ENCODE results near the gene WNT8B. TPM values are rescaled to one million over a fixed set of nuclear protein-coding genes. Genes with fewer than 3 reads are reported as not detected.

The WNT8B gene
- total and polyA plus RNA-seq, 2 experiments from 2014 or later = not detected

DNA sequence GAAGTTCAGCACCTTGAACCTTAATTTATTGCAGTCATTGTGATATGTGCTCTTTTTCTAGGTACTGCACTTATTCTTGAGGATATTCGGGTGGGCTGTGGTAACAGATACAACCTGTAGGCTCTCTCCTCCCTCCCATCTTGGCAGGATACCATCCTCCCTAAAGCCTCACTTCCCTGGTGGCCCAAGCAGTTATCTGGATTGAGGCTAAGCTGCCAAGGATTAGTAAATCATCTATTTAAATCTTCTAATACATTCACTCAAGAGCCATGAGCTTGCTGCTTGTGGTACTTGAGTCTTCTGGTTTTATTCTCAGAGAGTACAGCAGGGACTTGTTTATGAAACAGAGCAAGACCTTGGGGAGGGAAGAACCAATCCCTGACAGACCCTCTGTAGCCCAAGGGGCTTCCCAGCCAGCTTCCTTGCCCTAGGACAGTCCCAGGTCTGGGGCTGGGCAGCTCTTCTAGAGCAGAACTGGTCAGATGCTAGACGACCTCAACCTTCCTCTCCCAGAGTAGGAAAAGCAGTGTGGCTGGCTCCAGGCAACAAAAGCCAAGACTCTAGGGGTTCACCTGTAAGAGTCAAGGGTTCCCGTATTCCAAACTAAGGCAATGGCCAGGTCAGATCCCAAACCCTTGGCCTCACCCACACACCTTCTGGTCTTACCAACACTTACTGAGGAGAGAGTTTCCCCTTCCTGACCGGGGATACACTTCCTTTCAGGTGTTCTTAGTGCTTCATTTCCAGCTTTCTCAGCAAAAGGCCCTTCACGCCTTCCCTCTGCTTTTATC is 21.3 kb downstream of the WNT8B start:
- in situ Hi-C loops (cut with MboI) = no loop called here
- WGBS, 2 experiments (ENCODE audit: low coverage in 1 of 2, low lambda C conversion rate in 2 of 2, missing lambda C conversion rate in 2 of 2) = 73 to 82% methylated on average over 5 of the region's 5 CpGs
- H4K20me1 ChIP-seq (ENCODE audit: insufficient read depth) = no peaks in the 10 kb centered on the region
- TF ChIP-seq EZH2phosphoT487 (IDR thresholded peaks at IDR 0.05; ENCODE audit: insufficient read depth, low read depth) = no peak
- TF ChIP-seq EZH2 (IDR thresholded peaks at IDR 0.05; ENCODE audit: insufficient read depth, poor library complexity, severe bottlenecking) = no peak
- no peaks in the 10 kb centered on the region for H3F3A ChIP-seq (ENCODE audit: insufficient read depth)
- peaks cover 43% of the 10 kb centered on the region for H3K27me3 ChIP-seq (replicated peaks; ENCODE audit: insufficient read depth)
- no peak overlapping the region for H3K9ac ChIP-seq
- no peak overlapping the region for H3K4me2 ChIP-seq (ENCODE audit: unreplicated experiment)
- H3K9me2 ChIP-seq (ENCODE audit: insufficient read depth) = no peaks in the 10 kb centered on the region
- H3K9me3 ChIP-seq (ENCODE audit: low read depth) = no peaks in the 10 kb centered on the region
- DNase-seq = no peak
- no peak overlapping the region for H3K4me3 ChIP-seq
- no peaks in the 10 kb centered on the region for H3K36me3 ChIP-seq (ENCODE audit: low read depth)
- H3K27ac ChIP-seq = no peak overlapping the region
- peaks cover 6% of the 10 kb centered on the region; the same call in 1 of the 2 replicates for H3K4me1 ChIP-seq (ENCODE audit: insufficient read depth)
- H2AFZ ChIP-seq = no peak overlapping the region
- H3K79me2 ChIP-seq (ENCODE audit: insufficient read depth) = no peaks in the 10 kb centered on the region

GRCh38 chr10:100485366-100485765 is 22.6 kb downstream of the WNT8B start:
- no peak for TF ChIP-seq EZH2 (IDR thresholded peaks at IDR 0.05; ENCODE audit: insufficient read depth, poor library complexity, severe bottlenecking)
- no peak for TF ChIP-seq EZH2phosphoT487 (IDR thresholded peaks at IDR 0.05; ENCODE audit: insufficient read depth, low read depth)
- H3K4me3 ChIP-seq = no peak overlapping the region
- H3K79me2 ChIP-seq (ENCODE audit: insufficient read depth) = no peaks in the 10 kb centered on the region
- no peaks in the 10 kb centered on the region for H3K9me3 ChIP-seq (ENCODE audit: low read depth)
- no peak for DNase-seq
- H3K4me2 ChIP-seq (ENCODE audit: unreplicated experiment) = no peak overlapping the region
- no peaks in the 10 kb centered on the region for H4K20me1 ChIP-seq (ENCODE audit: insufficient read depth)
- H3K36me3 ChIP-seq (ENCODE audit: low read depth) = no peaks in the 10 kb centered on the region
- H3K4me1 ChIP-seq (ENCODE audit: insufficient read depth) = peaks cover 6% of the 10 kb centered on the region; the same call in 1 of the 2 replicates
- H3K9me2 ChIP-seq (ENCODE audit: insufficient read depth) = no peaks in the 10 kb centered on the region
- no peak overlapping the region for H3K27ac ChIP-seq
- no peak overlapping the region for H3K9ac ChIP-seq
- no peaks in the 10 kb centered on the region for H3F3A ChIP-seq (ENCODE audit: insufficient read depth)
- H3K27me3 ChIP-seq (replicated peaks; ENCODE audit: insufficient read depth) = peaks cover 30% of the 10 kb centered on the region
- in situ Hi-C loops (cut with MboI) = no loop called here
- H2AFZ ChIP-seq = no peak overlapping the region
- 79 to 88% methylated on average over 8 of the region's 8 CpGs for WGBS, 2 experiments (ENCODE audit: low coverage in 1 of 2, low lambda C conversion rate in 2 of 2, missing lambda C conversion rate in 2 of 2)

- Histone ChIP-seq H3K36me3 (ENCODE audit: low read depth) (no peaks in the 10 kb centered on the region), H3K9me2 (ENCODE audit: insufficient read depth) (no peaks in the 10 kb centered on the region), H2AFZ (no peak overlapping the region), H3K79me2 (ENCODE audit: insufficient read depth) (no peaks in the 10 kb centered on the region), H3K27ac (no peak overlapping the region), H3K4me2 (ENCODE audit: unreplicated experiment) (no peak overlapping the region), H3F3A (ENCODE audit: insufficient read depth) (no peaks in the 10 kb centered on the region), H3K4me1 (ENCODE audit: insufficient read depth) (peaks cover 6% of the 10 kb centered on the region; the same call in 1 of the 2 replicates), H3K9ac (no peak overlapping the region), H3K27me3 (replicated peaks; ENCODE audit: insufficient read depth) (peaks cover 25% of the 10 kb centered on the region), H3K9me3 (ENCODE audit: low read depth) (no peaks in the 10 kb centered on the region), H3K4me3 (no peak overlapping the region), H4K20me1 (ENCODE audit: insufficient read depth) (no peaks in the 10 kb centered on the region)
- no peak for DNase-seq
- in situ Hi-C loops (cut with MboI) = no loop called here
- TF ChIP-seq EZH2phosphoT487 (IDR thresholded peaks at IDR 0.05; ENCODE audit: insufficient read depth, low read depth) (no peak), EZH2 (IDR thresholded peaks at IDR 0.05; ENCODE audit: insufficient read depth, poor library complexity, severe bottlenecking) (no peak)
- 91 to 93% methylated on average over 10 of the region's 10 CpGs for WGBS, 2 experiments (ENCODE audit: low coverage in 1 of 2, low lambda C conversion rate in 2 of 2, missing lambda C conversion rate in 2 of 2)
Measured at GRCh38 chr10:100485801-100486495, 23.1 kb downstream of the WNT8B start.

- H2AFZ ChIP-seq = no peak overlapping the region
- no peak for TF ChIP-seq EZH2 (IDR thresholded peaks at IDR 0.05; ENCODE audit: insufficient read depth, poor library complexity, severe bottlenecking)
- TF ChIP-seq EZH2phosphoT487 (IDR thresholded peaks at IDR 0.05; ENCODE audit: insufficient read depth, low read depth) = no peak
- no peak for DNase-seq
- no peak overlapping the region for H3K27ac ChIP-seq
- H4K20me1 ChIP-seq (ENCODE audit: insufficient read depth) = no peaks in the 10 kb centered on the region
- no peak overlapping the region for H3K9ac ChIP-seq
- H3K4me3 ChIP-seq = no peak overlapping the region
- H3K9me3 ChIP-seq (ENCODE audit: low read depth) = no peaks in the 10 kb centered on the region
- WGBS, 2 experiments (ENCODE audit: low coverage in 1 of 2, low lambda C conversion rate in 2 of 2, missing lambda C conversion rate in 2 of 2) = 91 to 93% methylated on average over 6 of the region's 6 CpGs
- H3K36me3 ChIP-seq (ENCODE audit: low read depth) = no peaks in the 10 kb centered on the region
- no peaks in the 10 kb centered on the region for H3K79me2 ChIP-seq (ENCODE audit: insufficient read depth)
- H3K9me2 ChIP-seq (ENCODE audit: insufficient read depth) = no peaks in the 10 kb centered on the region
- H3K27me3 ChIP-seq (replicated peaks; ENCODE audit: insufficient read depth) = peaks cover 21% of the 10 kb centered on the region
- no peaks in the 10 kb centered on the region for H3F3A ChIP-seq (ENCODE audit: insufficient read depth)
- H3K4me1 ChIP-seq (ENCODE audit: insufficient read depth) = no peaks in the 10 kb centered on the region
- in situ Hi-C loops (cut with MboI) = no loop called here
- H3K4me2 ChIP-seq (ENCODE audit: unreplicated experiment) = no peak overlapping the region
Measured at GRCh38 chr10:100487529-100487928, 24.7 kb downstream of the WNT8B start.
